ENCODE results near the gene THY1. TPM values are rescaled to one million over a fixed set of nuclear protein-coding genes. Genes with fewer than 3 reads are reported as not detected.

THY1 gene
- total and polyA plus RNA-seq, 2 of the 8 experiments (the other 6 are each of a cell fraction or from before 2014, with no cell fraction given): 286 to 2,479 TPM

DNA sequence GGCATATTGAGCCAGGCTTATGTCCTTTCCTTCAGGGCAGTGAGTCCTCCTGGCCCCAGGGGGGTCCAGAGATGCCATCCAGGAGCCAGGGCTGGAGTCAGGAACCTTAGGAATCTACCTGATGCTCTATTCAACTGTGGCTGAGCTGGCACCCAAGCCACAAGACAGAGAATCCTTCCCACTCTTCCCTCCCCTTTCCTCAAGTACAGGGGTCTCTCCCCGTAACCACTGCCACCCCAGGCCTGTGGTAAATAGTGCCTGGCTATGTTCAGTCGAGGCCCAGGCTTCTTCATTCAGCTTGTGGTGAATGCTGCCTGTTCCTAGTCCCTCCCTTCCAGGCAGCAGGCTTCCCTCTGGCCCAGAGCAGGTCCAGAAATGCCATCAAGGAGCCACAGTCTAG is 45.5 kb upstream of the THY1 start:
- no peak overlapping the region for H2AFZ ChIP-seq (ENCODE audit: low read length)
- no peak overlapping the region for H2BK12ac ChIP-seq (ENCODE audit: low read depth, low read length)
- FAIRE-seq: no peak
- 70% methylated on average over 2 of the region's 2 CpGs; no CpG with 5 or more reads in 1 of the 2 experiments for WGBS, 2 experiments (ENCODE audit: extremely low coverage in 1 of 2, insufficient coverage in 1 of 2, insufficient read length in 1 of 2, insufficient replicate concordance in 2 of 2, low coverage in 1 of 2, low lambda C conversion rate in 2 of 2, missing lambda C conversion rate in 1 of 2)
- no peak overlapping the region for H2AK5ac ChIP-seq (ENCODE audit: low read depth, low read length)
- 0 out of 2 replicates have a peak overlapping the region, but pooled peaks have one; percentile 32 for H2BK20ac ChIP-seq (ENCODE audit: low read length)
- H3K27me3 ChIP-seq (replicated peaks in 1 of 4; ENCODE audit: control insufficient read depth in 3 of 4, extremely low read depth in 1 of 4, insufficient read depth in 3 of 4, low read length in 3 of 4): no peaks in the 10 kb centered on the region; a peak in 1 of 7 replicates
- no peaks in the 10 kb centered on the region for H3K79me1 ChIP-seq (ENCODE audit: low read depth, low read length)
- no peak overlapping the region for H3K4me2 ChIP-seq (ENCODE audit: insufficient read depth in 1 of 2, low read depth in 2 of 2, low read length in 2 of 2)
- H3K9ac ChIP-seq (replicated peaks in 1 of 4; ENCODE audit: extremely low read depth in 1 of 4, low read depth in 3 of 4, low read length in 3 of 4): no peak overlapping the region
- 0 out of 2 replicates have a peak overlapping the region, but pooled peaks have one; percentile 61 for H2BK15ac ChIP-seq (ENCODE audit: low read length)
- no peak overlapping the region for H4K8ac ChIP-seq (ENCODE audit: extremely low read depth, insufficient read depth, low read length)
- no peaks in the 10 kb centered on the region for H3K9me3 ChIP-seq (ENCODE audit: insufficient read depth in 2 of 2, low read depth in 1 of 2, low read length in 1 of 2)
- H3K4me3 ChIP-seq (ENCODE audit: extremely low read depth in 1 of 4, insufficient read depth in 2 of 4, low read depth in 3 of 4, low read length in 4 of 4): no peak overlapping the region
- H3K23ac ChIP-seq (ENCODE audit: insufficient read length): no peak overlapping the region
- no peak overlapping the region for H3K56ac ChIP-seq (replicated peaks; ENCODE audit: insufficient read length, low read depth, low read length)
- ChIA-PET POLR2A (ENCODE audit: partially characterized antibody) (interaction anchor here (1.0 to 2.4 kb wide), 3 partner anchors 8 to 51 kb away, joined by 3 to 9 read pairs (median 3); no protein-coding TSS in a partner anchor), CTCF (ENCODE audit: partially characterized antibody) (interaction anchor here (0.7 to 13.3 kb wide), 7 partner anchors 9 to 131 kb away, joined by 3 to 336 read pairs (median 4); partner anchors contain the start of genes C1QTNF5 and USP2)
- no peaks in the 10 kb centered on the region for H4K20me1 ChIP-seq (replicated peaks in 1 of 2; ENCODE audit: control insufficient read depth in 1 of 2, insufficient read depth in 2 of 2, low read length in 2 of 2)
- H4K5ac ChIP-seq (ENCODE audit: insufficient read length, low read depth, low read length): no peak overlapping the region
- no peaks in the 10 kb centered on the region for H3K36me3 ChIP-seq (ENCODE audit: control insufficient read depth in 2 of 4, insufficient read depth in 4 of 4, low read length in 3 of 4)
- peaks cover 0 to 6% (median under 1%) of the 10 kb centered on the region in 4 experiments; a peak in 3 of 7 replicates for H3K4me1 ChIP-seq (replicated peaks in 1 of 4; ENCODE audit: control insufficient read depth in 3 of 4, insufficient read depth in 4 of 4, low read length in 3 of 4)
- peak in 1 of 2 experiments; percentile 33 for DNase-seq (ENCODE audit: low read depth in 1 of 2, low spot score in 2 of 2)
- H2BK120ac ChIP-seq (replicated peaks; ENCODE audit: low read depth, low read length): no peak overlapping the region
- H2BK5ac ChIP-seq (ENCODE audit: low read depth, low read length): no peak overlapping the region
- no peak overlapping the region for H3K27ac ChIP-seq (ENCODE audit: low read depth, low read length)
- H3K18ac ChIP-seq (ENCODE audit: extremely low read depth, low read length): no peak overlapping the region
- H3K14ac ChIP-seq (ENCODE audit: insufficient read length): no peak overlapping the region
- no peaks in the 10 kb centered on the region for H3K79me2 ChIP-seq (ENCODE audit: control insufficient read depth in 1 of 2, insufficient read depth in 2 of 2, low read length in 2 of 2)
- no peak overlapping the region for H3K4ac ChIP-seq (replicated peaks; ENCODE audit: insufficient read length, low read depth, low read length)
- no peak for TF ChIP-seq SUZ12 (IDR thresholded peaks at IDR 0.05; ENCODE audit: low read length)
- TF ChIP-seq ASH2L (IDR thresholded peaks at IDR 0.05; ENCODE audit: low read length): no peak
- TF ChIP-seq CHD2 (IDR thresholded peaks at IDR 0.05; ENCODE audit: low read length): no peak
- no peak for TF ChIP-seq ZNF274 (IDR thresholded peaks at IDR 0.05; ENCODE audit: borderline replicate concordance, extremely low read depth, low read length)
- no peak for TF ChIP-seq TAF7 (optimal IDR thresholded peaks at IDR 0.05; ENCODE audit: borderline replicate concordance, low read depth, low read length)
- TF ChIP-seq RAD21 (IDR thresholded peaks at IDR 0.05 in 1 of 2, conservative IDR thresholded peaks at IDR 0.05 in 1 of 2; ENCODE audit: low read depth in 2 of 2, low read length in 2 of 2): no peak
- TF ChIP-seq TEAD4 (IDR thresholded peaks at IDR 0.05; ENCODE audit: low read depth, low read length): no peak
- TF ChIP-seq KDM1A (IDR thresholded peaks at IDR 0.05; ENCODE audit: borderline replicate concordance, low read length): no peak
- TF ChIP-seq, protein P1, sequence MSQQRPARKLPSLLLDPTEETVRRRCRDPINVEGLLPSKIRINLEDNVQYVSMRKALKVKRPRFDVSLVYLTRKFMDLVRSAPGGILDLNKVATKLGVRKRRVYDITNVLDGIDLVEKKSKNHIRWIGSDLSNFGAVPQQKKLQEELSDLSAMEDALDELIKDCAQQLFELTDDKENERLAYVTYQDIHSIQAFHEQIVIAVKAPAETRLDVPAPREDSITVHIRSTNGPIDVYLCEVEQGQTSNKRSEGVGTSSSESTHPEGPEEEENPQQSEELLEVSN (IDR thresholded peaks at IDR 0.05): no peak
- H3K23me2 ChIP-seq (ENCODE audit: low read depth, low read length): no peaks in the 10 kb centered on the region; the same call in 1 of the 2 replicates
- no peak overlapping the region for H4K91ac ChIP-seq (replicated peaks; ENCODE audit: insufficient read length, low read length)
